DLD1 (cell line): ENCODE measurements around the gene FHAD1.

ENCODE experiments used
- in situ Hi-C: cut with HindIII; loops from 2 replicates; pipeline ENCODE4 v1.10.0; 2017; ENCODE audit warnings: low sequenced_read_pairs

Gene FHAD1

GRCh38 chr1:15342408-15342967 lies 95.5 kb downstream of the FHAD1 start:
- in situ Hi-C loops, result no loop called here

GRCh38 chr1:15343099-15343498 lies 96.1 kb downstream of the FHAD1 start:
- in situ Hi-C loops, result no loop called here

GRCh38 chr1:15343729-15344128 lies 96.7 kb downstream of the FHAD1 start:
- in situ Hi-C loops, result no loop called here

- in situ Hi-C loops, result no loop called here
Measured at GRCh38 chr1:15344380-15344779, 97.4 kb downstream of the FHAD1 start.

GRCh38 chr1:15344800-15345704 lies 98.0 kb downstream of the FHAD1 start:
- in situ Hi-C loops, result no loop called here

- in situ Hi-C loops, result no loop called here
Measured at GRCh38 chr1:15345705-15346345, 98.8 kb downstream of the FHAD1 start.

GRCh38 chr1:15346346-15347030 lies 99.5 kb downstream of the FHAD1 start:
- in situ Hi-C loops, result no loop called here

- in situ Hi-C loops, result no loop called here
Measured at GRCh38 chr1:15347182-15347581, 100.2 kb downstream of the FHAD1 start.

- in situ Hi-C loops, result no loop called here
Measured at GRCh38 chr1:15348648-15349047, 101.6 kb downstream of the FHAD1 start.

- in situ Hi-C loops, result no loop called here
Measured at GRCh38 chr1:15349133-15349532, 102.1 kb downstream of the FHAD1 start.

- in situ Hi-C loops, result no loop called here
Measured at GRCh38 chr1:15350151-15350550, 103.1 kb downstream of the FHAD1 start.

GRCh38 chr1:15350551-15351200 lies 103.7 kb downstream of the FHAD1 start:
- in situ Hi-C loops, result no loop called here

- in situ Hi-C loops, result no loop called here
Measured at GRCh38 chr1:15351310-15351709, 104.3 kb downstream of the FHAD1 start.

GRCh38 chr1:15352128-15352957 lies 105.3 kb downstream of the FHAD1 start:
- in situ Hi-C loops, result no loop called here

- in situ Hi-C loops, result no loop called here
Measured at GRCh38 chr1:15353839-15354579, 107.0 kb downstream of the FHAD1 start.

GRCh38 chr1:15354580-15354965 lies 107.5 kb downstream of the FHAD1 start:
- in situ Hi-C loops, result no loop called here

GRCh38 chr1:15355968-15356625 lies 109.1 kb downstream of the FHAD1 start:
- in situ Hi-C loops, result no loop called here

- in situ Hi-C loops, result no loop called here
Measured at GRCh38 chr1:15357612-15358207, 110.7 kb downstream of the FHAD1 start.
